ENCODE data around the gene OOSP2. TPM values are rescaled to one million over a fixed set of nuclear protein-coding genes. Genes with fewer than 3 reads are reported as not detected.
"Not testable (repeated sequence)": the region's sequence is repeated elsewhere in the genome, so short reads cannot be mapped to it uniquely, and the experiment has no call there.

Gene OOSP2, protein sequence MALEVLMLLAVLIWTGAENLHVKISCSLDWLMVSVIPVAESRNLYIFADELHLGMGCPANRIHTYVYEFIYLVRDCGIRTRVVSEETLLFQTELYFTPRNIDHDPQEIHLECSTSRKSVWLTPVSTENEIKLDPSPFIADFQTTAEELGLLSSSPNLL
- not detected for total RNA-seq

DNA sequence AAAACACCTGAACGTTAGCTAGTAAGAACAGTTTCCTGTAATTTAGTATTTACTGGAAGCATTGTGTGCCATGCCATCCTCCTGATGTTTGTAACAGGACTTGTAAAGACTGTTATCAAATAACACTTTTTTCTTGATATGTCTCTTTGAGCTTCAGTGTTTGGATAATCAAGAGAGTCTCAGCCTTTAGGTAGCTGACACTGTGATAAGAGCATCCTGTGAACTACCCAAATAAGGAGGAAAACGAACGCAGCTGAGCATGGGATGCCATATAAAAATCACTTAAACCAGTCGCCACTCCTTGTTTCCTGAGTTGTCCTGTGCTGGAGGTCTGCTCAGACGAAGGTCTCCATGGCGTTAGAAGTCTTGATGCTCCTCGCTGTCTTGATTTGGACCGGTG is at the start of gene OOSP2:
Gene OOSP2 (plus strand): TSS at position 301 of the 400 bp plus-strand sequence. CDS start 51 bp downstream, at position 352.
- DNase-seq, result no peak

DNA sequence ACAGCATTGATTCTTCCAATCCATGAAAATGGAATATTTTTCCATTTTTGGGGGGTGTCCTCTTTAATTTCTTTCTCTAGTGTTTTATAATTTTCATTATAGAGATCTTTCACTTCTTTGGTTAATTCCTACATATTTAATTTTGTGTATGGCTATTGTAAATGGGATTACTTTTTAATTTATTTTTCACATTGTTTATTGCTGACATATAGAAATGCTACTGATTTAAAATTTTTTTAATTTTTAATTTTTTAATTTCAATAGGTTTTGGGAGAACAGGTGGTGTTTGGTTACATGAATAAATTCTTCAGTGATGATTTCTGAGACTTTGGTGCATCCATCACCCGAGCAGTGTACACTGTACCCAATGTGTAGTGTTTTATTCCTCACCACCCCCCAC is 49.8 kb upstream of the OOSP2 start:
- DNase-seq, result no peak

DNA sequence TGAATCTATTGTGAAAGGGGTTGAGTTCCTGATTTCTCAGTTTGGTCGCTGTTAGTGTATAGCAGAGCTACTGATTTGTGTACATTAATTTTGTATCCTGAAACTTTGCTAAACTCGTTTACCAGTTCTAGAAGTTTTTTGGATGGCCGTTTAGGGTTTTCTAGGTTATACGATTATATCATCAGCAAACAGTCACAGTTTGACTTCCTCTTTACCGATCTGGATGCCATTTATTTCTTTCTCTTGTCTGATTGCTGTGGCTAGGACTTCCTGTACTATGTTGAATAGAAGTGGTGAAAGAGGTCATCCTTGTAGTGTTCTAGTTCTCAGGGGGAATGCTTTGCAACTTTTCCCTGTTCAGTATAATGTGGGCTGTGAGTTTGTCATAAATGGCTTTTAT is 47.8 kb upstream of the OOSP2 start:
- no peak for DNase-seq

DNA sequence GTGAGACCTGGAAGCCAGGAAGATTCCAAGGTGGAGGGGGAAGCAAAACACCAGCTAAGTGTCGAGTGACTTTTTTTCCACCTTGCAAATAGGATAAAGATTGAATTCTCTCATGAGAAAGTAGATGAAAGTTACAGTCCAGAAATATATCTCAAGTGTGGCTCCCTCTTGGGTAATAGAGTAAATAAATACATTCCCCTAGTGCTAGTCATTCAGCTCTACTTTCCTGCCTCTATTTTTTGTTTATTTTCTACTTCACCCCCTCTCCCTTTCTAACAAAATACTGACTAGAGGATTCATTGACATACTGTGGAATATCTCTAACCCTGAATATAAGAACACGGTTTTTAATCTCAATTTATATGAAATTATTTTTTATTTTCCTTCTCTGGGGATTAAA is 42.4 kb upstream of the OOSP2 start:
- no peak for DNase-seq

DNA sequence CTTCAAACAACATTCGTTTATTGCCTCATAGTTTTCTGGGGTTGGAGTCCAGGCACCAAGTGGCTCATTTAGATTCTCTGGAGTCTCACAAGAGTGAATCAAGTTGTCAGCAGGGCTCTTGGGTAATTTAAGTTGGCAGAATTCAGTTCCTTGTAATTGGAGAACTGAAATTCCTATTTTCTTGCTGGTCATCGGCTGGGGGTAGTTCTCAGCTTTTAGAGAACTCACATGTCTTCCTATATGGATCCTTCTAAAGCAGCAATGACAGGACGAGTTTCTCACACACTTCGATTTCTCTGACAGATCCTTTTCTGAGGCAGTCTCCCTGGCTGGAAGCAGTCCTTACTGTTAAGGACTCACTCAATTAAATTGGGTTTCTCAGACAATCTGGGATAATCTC is 40.5 kb upstream of the OOSP2 start:
- DNase-seq, result no peak

DNA sequence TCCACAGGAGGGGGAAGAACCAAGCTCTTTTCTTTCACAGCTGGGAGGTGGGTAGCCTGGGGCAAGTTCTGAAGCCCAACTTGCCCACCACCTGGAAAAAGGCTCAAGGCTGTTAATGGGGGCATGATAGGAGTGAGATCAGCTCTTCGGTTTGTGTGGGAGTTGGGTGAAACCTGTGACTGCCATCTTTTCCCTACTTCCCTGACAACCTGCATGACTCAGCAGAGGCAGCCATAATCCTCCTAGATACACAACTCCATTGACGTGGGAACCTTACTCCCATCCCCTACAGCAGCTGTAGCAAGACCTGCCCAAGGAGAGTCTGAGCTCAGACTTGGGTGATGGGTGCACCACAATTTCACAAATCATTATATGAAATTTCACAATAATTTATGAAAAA is 36.5 kb upstream of the OOSP2 start:
- no peak for DNase-seq

DNA sequence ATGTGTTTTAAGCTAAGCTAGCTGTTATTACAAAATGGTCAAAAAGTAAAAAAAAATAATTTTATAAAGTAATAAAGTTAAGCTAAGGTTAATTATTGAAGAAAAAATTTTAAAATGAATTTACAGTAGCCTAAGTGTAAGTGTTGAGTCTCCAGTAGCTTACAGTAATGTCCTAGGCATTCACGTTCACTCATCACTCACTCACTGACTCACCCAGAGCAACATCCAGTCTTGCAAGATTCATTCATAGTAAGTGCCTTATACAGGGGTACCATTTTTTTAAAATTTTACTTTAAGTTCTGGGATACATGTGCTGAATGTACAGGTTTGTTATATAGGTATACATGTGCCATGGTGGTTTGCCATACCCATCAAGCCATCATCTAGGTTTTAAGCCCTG is 34.8 kb upstream of the OOSP2 start:
- DNase-seq, result no peak

DNA sequence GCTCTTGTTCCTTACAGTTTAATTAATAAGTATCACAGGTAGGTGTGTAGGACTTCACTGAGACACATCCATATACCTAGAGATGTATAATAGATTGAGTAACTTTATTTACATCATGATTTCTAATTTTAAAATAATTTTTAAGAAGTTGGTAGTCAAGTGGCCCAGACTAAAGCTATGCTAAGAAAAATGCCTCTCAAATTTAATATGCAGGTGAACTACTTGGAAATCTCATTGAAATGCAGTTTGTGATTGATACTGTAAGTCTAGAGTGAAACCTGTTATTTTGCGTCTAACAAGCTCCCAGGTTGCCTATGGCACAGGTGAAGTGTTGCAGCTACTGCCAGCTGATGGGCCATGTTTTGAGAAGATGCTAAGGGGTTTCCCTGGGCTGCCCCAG is 23.3 kb upstream of the OOSP2 start, which contains the start of gene OOSP4B:
Gene OOSP4B (plus strand): TSS at position 301 of the 400 bp plus-strand sequence.
- no peak for DNase-seq

DNA sequence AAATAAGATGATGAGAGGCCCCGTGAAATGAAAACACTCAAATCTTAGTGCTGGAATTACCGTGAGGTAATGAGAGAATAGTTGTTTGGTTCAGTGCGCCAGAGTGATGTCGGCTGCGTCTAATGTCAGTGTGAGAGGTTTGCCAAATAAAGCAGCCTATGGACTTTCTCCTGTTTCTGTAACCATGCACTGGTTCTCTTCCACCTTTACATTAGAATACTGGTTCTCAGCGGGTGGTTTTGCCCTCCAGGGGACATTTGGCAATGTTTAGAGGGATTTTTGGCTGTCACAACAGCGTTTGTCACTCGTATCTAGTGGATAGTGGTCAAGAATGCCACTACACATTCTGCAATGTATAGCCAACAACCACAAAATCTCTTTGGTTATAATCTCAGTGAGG is 22.2 kb upstream of the OOSP2 start:
- DNase-seq, result no peak

DNA sequence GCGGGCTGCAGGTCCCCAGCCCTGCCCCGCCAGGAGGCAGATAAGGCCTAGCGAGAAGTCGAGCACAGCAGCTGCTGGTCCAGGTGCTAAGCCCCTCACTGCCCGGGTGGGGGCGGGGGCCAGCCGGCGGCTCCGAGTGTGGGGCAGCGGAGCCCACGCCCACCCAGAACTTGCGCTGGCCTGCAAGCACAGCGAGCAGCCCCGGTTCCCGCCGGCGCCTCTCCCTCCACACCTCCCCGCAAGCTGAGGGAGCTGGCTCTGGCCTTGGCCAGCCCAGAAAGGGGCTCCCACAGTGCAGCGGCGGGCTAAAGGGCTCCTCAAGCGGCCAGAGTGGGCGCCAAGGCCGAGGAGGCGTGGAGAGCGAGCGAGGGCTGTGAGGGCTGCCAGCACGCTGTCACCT is 19.8 kb upstream of the OOSP2 start:
- not testable (repeated sequence) for DNase-seq

DNA sequence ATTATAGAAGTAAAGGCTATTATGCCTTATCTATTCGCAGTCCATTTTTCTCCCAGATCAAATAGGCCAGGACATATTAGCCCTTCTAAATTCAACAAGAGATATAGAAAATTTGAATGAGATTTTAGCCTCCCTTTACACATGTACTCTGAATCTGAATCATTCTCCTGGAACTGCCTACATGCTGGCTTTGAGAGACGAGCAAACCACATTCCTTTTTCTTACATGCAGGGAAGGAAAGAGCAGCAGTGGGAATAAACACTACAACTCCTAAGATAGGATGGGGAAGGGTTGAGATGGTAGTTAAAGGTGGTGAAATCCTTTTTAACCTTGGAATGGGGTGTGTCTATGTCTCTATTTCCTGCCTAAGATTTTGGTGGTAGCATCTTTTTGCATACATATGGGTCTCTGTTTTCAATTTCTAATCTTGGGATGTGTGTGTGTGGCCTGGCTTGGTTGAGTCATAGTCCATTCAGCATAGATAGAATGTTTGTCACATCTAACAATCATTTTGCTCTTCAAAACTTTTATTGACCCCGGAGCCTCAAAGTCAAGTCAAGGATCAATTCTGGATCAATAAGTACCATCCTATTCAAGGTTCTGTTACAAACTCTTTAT is 11.1 kb upstream of the OOSP2 start:
- no peak for DNase-seq

DNA sequence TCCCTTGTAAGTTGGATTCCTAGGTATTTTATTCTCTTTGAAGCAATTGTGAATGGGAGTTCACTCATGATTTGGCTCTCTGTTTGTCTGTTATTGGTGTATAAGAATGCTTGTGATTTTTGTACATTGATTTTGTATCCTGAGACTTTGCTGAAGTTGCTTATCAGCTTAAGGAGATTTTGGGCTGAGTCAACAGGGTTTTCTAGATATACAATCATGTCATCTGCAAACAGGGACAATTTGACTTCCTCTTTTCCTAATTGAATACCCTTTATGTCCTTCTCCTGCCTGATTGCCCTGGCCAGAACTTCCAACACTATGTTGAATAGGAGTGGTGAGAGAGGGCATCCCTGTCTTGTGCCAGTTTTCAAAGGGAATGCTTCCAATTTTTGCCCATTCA is 10.2 kb downstream of the OOSP2 start:
- DNase-seq, result not testable (repeated sequence)

DNA sequence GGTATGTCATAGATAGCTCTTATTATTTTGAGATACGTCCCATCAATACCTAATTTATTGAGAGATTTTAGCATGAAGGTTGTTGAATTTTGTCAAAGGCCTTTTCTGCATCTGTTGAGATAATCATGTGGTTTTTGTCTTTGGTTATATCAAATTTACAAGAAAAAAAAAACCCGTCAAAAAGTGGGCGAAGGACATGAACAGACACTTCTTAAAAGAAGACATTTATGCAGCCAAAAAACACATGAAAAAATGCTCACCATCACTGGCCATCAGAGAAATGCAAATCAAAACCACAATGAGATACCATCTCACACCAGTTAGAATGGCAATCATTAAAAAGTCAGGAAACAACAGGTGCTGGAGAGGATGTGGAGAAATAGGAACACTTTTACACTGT is 10.6 kb downstream of the OOSP2 start:
- DNase-seq, result not testable (repeated sequence)

DNA sequence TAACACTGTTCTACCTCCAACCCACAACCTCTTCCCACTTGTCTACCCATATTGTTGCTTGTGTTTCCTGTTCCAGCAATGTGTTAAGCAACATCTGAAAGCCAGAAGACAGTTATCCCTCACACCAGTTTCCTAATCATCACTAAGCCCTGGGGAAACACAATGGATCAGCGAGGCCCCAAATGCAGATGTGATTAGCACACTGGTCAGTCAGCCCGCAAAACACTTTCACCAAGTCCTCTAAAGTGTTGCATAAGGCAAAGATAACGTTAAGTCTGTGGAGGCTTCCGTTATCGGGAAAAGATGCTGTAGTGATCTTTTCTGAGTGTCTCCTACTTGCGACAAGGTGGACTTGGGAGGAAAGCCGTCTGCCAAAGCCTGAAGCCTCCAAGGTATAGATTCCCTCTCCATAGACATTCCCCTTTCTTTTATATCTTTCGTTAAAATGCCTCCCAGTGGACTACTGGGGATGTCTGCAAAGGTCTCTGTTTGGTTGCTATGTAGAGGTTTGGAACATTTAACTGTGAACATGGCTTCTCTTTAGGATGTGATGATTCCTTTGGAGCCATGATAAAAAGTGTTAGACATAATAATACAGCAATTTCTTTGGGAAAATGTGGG is 16.2 kb downstream of the OOSP2 start, which contains the start of gene MS4A3:
Gene MS4A3 (plus strand): TSS at position 317 of the 621 bp plus-strand sequence. CDS start 4,496 bp downstream, outside the sequence.
- no peak for DNase-seq

DNA sequence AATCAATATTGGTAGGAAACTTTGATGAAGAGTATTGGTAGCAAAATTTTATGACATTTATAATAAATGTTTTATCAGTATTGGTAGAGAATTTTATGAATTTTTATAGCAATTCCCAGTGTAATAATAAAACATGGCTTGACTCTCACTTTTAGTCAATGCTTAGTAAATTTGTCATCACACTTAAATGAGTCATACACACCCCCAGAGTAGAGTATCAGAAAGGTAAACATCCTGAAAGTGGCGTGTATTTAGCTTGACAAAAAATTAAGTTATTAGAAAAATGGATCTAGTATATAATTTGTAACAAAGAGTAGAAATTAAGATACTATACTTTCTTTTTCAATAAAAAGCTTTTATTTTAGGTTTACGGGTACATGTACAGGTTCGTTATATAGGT is 18.8 kb downstream of the OOSP2 start:
- DNase-seq, result no peak

DNA sequence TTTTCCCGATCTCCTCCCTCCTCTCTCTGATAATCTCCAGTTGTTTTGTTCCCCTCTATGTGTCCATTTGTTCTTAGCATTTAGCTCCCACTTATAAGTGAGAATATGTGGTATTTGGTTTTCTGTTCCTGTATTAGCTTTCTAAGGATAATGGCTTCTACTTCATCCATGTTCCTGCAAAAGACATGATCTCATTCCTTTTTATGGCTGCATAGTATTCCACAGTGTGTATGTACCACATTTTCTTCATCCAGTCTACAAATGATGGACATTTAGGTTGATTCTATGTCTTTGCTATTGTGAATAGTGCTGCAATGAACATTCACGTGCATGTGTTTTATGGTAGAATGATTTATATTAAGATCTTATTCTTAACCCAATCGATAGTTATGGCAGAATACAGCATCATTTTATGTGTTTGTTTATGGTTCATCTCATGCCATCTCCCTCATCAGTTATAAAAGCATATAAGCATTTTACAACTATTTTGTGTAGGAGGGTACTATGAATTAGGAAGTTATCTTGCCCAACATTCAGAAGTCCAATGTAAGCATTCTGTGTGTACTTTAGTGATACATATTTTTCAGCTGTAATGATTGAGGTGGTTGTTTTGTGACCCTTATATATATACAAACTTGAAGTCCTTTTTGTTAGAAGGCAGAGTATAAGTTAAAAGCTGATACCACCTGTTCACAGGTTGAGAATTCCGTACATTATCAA is 19.5 kb downstream of the OOSP2 start:
- DNase-seq, result no peak

DNA sequence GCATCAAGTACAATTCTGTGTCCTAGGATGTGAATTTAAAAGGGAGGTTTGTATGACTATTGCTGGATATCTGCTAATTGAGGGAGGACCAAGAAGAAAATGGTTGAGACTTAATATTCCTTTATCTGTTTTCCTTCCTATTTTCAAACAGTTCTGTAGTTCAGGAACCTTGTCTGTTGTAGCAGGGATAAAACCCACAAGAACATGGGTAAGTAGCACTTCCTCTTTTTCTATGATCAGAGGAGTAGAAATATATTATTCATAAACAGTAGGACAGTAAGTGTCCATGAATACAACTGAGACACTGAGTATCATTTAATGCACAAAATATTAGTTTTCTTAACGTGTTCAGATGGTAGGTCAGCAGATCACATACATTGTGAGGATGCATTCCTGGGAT is 23.9 kb downstream of the OOSP2 start:
- DNase-seq, result no peak

DNA sequence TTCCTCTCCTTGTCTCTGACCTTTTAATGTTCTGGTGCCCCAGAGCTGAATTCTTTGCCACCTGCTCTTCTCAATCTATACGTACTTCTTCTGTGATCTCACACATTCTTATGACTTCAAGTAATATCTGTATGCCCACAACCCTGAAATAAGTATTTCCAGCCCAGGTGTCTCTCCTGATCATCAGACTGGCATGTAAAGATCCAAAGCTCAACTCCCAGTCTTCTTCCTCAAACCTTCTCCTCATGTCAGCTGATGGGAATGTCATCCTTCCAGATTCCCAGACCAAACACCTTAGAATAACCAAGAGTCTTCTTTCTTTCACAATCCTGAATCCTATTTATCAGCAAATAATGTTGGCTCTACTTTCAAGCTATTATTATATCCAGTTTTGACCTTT is 25.6 kb downstream of the OOSP2 start:
- no peak for DNase-seq

DNA sequence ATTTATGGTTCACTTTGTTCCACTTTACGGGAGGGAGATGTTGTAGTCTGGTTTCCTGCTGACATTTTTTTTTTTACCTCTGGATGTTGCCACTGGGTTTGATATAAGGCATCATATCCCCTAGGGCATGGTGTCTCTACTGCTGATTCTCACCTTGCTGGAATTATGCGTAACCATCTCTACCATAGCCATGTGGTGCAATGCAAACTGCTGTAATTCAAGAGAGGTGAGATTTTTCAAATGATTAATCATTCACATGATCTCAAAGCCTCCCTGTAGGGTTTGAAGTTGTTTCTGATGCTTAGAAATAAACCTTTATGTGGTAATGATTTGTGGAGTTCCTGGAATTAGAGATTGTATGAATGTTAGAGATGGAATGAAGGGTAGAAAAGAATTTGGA is 29.2 kb downstream of the OOSP2 start:
- no peak for DNase-seq

DNA sequence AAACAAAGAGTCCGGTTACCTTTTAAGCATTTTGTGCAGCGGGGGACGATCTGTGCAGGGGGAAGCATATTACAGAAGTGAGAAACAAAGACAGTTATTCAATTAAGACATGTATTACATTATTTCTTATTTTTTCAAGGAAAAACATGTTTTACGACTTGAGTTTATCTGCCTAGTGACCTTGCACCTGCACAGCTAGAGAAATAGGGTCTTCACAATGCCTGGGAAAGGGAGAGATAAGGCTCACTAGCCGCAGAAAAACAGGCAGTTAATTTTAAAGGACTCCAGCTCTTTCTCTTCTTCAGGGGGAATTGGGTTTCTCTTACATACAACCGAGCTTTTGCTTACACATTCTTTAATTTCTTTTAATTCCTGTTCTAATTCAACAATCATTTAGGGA is 31.4 kb downstream of the OOSP2 start:
- not testable (repeated sequence) for DNase-seq

DNA sequence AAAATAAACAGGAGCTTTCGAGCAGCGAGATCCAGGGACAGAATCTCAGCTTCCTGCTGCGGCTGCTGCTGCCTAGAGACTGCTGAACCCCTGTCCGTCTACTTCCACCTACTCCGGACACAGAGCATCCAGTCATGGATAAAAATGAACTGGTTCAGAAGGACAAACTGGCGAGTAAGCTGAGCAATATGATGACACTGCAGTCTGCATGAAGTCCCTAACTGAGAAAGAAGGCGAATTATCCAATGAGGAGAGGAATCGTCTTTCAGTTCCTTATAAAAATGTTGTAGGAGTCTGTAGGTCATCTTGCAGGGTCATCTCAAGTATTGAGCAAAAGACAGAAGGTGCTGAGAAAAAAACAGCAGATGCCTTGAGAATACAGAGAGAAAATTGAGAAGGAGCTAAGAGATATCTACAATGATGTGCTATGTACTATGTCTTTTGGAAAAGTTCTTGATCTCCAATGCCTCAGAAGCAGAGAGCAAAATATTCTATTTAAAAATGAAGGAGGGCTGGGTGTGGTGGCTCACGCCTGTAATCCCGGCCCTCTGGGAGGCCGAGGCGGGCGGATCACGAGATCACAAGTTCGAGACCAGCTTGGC is 37.1 kb downstream of the OOSP2 start:
- no peak for DNase-seq

DNA sequence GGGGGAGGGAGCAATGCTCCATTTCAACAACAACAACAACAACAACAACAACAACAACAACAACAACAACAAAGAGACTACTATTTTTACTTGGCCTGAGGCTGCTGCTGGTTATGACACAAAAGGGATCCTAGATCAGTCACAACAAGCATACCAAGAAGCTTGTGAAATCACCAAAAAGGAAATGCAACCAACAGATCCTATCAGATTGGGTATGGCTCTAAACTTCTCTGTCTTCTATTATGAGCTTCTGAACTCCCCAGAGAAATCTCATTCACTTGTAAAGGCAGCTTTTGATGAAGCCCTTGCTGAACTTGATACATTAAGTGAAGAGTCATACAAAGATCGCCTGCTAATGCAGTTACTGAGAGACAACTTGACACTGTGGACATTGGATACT is 37.8 kb downstream of the OOSP2 start:
- DNase-seq, result no peak

DNA sequence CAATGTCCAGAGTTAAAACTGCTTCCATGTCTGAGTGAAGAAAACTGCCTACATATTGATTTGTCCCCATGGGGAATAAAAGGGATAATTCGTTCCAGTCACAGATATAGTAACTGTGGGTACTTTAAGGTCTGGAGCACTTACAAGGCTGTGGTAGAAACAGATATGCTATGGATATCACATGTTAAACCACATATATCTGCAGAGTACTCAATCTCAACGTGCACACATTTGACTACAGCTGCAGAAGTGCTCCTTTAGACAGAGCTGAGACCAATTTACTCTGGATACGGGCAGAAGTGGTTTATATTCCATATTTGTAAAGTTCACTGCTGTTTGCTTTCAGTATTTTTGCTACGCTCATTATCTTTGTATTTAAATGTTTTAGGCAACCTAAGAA is 38.5 kb downstream of the OOSP2 start:
- DNase-seq, result no peak

Data from tongue (tissue), 2 donors.